H1 (cell line): ENCODE data around the gene CHD6. TPM values are rescaled to one million over a fixed set of nuclear protein-coding genes. Genes with fewer than 3 reads are reported as not detected.

Source experiments
- CTCF ChIA-PET: fragments of 300-600 bp; sonication (Branson Sonifier 250); formaldehyde crosslinking; loops from one replicate; lab custom pipeline; 2021; ENCODE audit not compliant: partially characterized antibody; lab: Charles Lee
- POLR2A ChIA-PET: fragments of 300-600 bp; sonication (Branson Sonifier 250); formaldehyde crosslinking; loops from one replicate; lab custom pipeline; 2021; ENCODE audit warnings: inconsistent platforms; ENCODE audit not compliant: partially characterized antibody; lab: Charles Lee
- DNase-seq, 2 experiments: peaks; one replicate each; pipeline versions ENCODE4 v3.0.0 to v3.0.0-alpha.2; 2010 to 2022; ENCODE audit warnings: low spot score in 2 of 2, low read depth in 1 of 2, mixed read lengths in 1 of 2
- FAIRE-seq: peaks from 2 replicates; lab custom pipeline; 2011; peaks lifted over from hg19 to GRCh38; lab: Jason Lieb, UNC
- H2AFZ ChIP-seq: 2 replicates; pipeline ENCODE4 v1.8.1; 2012; ENCODE audit warnings: low read length, inconsistent platforms
- H2AK5ac ChIP-seq: 2 replicates; pipeline ENCODE4 v1.6.1; 2013; ENCODE audit warnings: low read depth, low read length
- H2BK120ac ChIP-seq: replicated peaks from 2 replicates; pipeline ENCODE3; 2013; ENCODE audit warnings: low read depth, low read length, inconsistent platforms
- H2BK12ac ChIP-seq: 2 replicates; pipeline ENCODE4 v1.6.1; 2013; ENCODE audit warnings: low read depth, low read length
- H2BK15ac ChIP-seq: 2 replicates; pipeline ENCODE4 v1.6.1; 2013; ENCODE audit warnings: low read length
- H2BK20ac ChIP-seq: 2 replicates; pipeline ENCODE4 v1.6.1; 2013; ENCODE audit warnings: low read length
- H2BK5ac ChIP-seq: 2 replicates; pipeline ENCODE4 v1.6.1; 2013; ENCODE audit warnings: low read depth, low read length
- H3K14ac ChIP-seq: 2 replicates; pipeline ENCODE4 v1.6.1; 2013; ENCODE audit warnings: inconsistent platforms; ENCODE audit not compliant: insufficient read length
- H3K18ac ChIP-seq: 2 replicates; pipeline ENCODE4 v1.6.1; 2013; ENCODE audit warnings: low read length; ENCODE audit errors: extremely low read depth
- H3K23ac ChIP-seq: 2 replicates; pipeline ENCODE4 v1.6.1; 2013; ENCODE audit warnings: inconsistent platforms; ENCODE audit not compliant: insufficient read length
- H3K23me2 ChIP-seq: 2 replicates; pipeline ENCODE4 v1.6.1; 2013; ENCODE audit warnings: low read depth, low read length
- H3K27ac ChIP-seq: 2 replicates; pipeline ENCODE4 v1.6.1; 2011; ENCODE audit warnings: low read depth, low read length, inconsistent platforms
- H3K27me3 ChIP-seq, 4 experiments: replicated peaks in 1 of 4; 1 replicate in 1 of 4; 2 replicates in 3 of 4; pipeline versions ENCODE4 v1.6.1 to v1.8.1; 2011 to 2013; ENCODE audit warnings: low read length in 3 of 4, mild to moderate bottlenecking in 3 of 4, inconsistent platforms in 2 of 4, mixed read lengths in 2 of 4, moderate library complexity in 1 of 4; ENCODE audit not compliant: control insufficient read depth in 3 of 4, insufficient read depth in 3 of 4; ENCODE audit errors: extremely low read depth in 1 of 4
- H3K36me3 ChIP-seq, 4 experiments: 2 replicates each; pipeline versions ENCODE4 v1.6.1 to v1.8.1; 2011 to 2013; ENCODE audit warnings: mild to moderate bottlenecking in 4 of 4, low read length in 3 of 4, moderate library complexity in 2 of 4, control low read depth in 1 of 4, inconsistent platforms in 1 of 4; ENCODE audit not compliant: insufficient read depth in 4 of 4, control insufficient read depth in 2 of 4
- H3K4ac ChIP-seq: replicated peaks from 2 replicates; pipeline ENCODE3; 2013; ENCODE audit warnings: low read length, low read depth, mixed read lengths, inconsistent platforms; ENCODE audit not compliant: insufficient read length
- H3K4me1 ChIP-seq, 4 experiments: replicated peaks in 1 of 4; 1 replicate in 1 of 4; 2 replicates in 3 of 4; pipeline versions ENCODE4 v1.6.1 to v1.8.1; 2011 to 2013; ENCODE audit warnings: low read length in 3 of 4, inconsistent platforms in 2 of 4, mixed read lengths in 1 of 4; ENCODE audit not compliant: insufficient read depth in 4 of 4, control insufficient read depth in 3 of 4
- H3K4me2 ChIP-seq, 2 experiments: 2 replicates each; pipeline versions ENCODE4 v1.6.1 to v1.8.1; 2011 to 2013; ENCODE audit warnings: low read depth in 2 of 2, low read length in 2 of 2, control low read depth in 1 of 2, inconsistent platforms in 1 of 2, mild to moderate bottlenecking in 1 of 2; ENCODE audit not compliant: insufficient read depth in 1 of 2
- H3K4me3 ChIP-seq, 4 experiments: fragments of 200-600, 300-600 bp in 1 of 4; sonication (generic), shearing (Covaris generic), sonication (Bioruptor Twin) in 1 of 4; 2 replicates each; pipeline versions ENCODE4 v1.5.1 to v1.8.1; 2011 to 2016; ENCODE audit warnings: low read length in 4 of 4, low read depth in 3 of 4, control low read depth in 2 of 4, inconsistent platforms in 2 of 4, mild to moderate bottlenecking in 2 of 4, mixed read lengths in 1 of 4, moderate library complexity in 1 of 4; ENCODE audit not compliant: insufficient read depth in 2 of 4; ENCODE audit errors: extremely low read depth in 1 of 4
- H3K56ac ChIP-seq: replicated peaks from 2 replicates; pipeline ENCODE3; 2013; ENCODE audit warnings: low read depth, mild to moderate bottlenecking, mixed read lengths, low read length, inconsistent platforms; ENCODE audit not compliant: insufficient read length
- H3K79me1 ChIP-seq: 2 replicates; pipeline ENCODE4 v1.6.1; 2013; ENCODE audit warnings: low read depth, low read length, control low read depth
- H3K79me2 ChIP-seq, 2 experiments: 2 replicates each; pipeline versions ENCODE4 v1.6.1 to v1.8.1; 2012 to 2013; ENCODE audit warnings: low read length in 2 of 2, mild to moderate bottlenecking in 2 of 2, inconsistent platforms in 1 of 2; ENCODE audit not compliant: insufficient read depth in 2 of 2, control insufficient read depth in 1 of 2
- H3K9ac ChIP-seq, 4 experiments: replicated peaks in 1 of 4; 1 replicate in 1 of 4; 2 replicates in 3 of 4; pipeline versions ENCODE4 v1.6.1 to v1.8.1; 2011 to 2013; ENCODE audit warnings: low read depth in 3 of 4, low read length in 3 of 4, control low read depth in 2 of 4, mild to moderate bottlenecking in 2 of 4, moderate library complexity in 2 of 4, inconsistent platforms in 1 of 4; ENCODE audit errors: extremely low read depth in 1 of 4
- H3K9me3 ChIP-seq, 2 experiments: 2 replicates each; pipeline versions ENCODE4 v1.6.1 to v1.8.1; 2012 to 2013; ENCODE audit warnings: mild to moderate bottlenecking in 2 of 2, moderate library complexity in 2 of 2, control low read depth in 1 of 2, inconsistent platforms in 1 of 2, low read depth in 1 of 2, low read length in 1 of 2, mixed read lengths in 1 of 2; ENCODE audit not compliant: insufficient read depth in 2 of 2
- H4K20me1 ChIP-seq, 2 experiments: replicated peaks in 1 of 2; 2 replicates each; pipeline versions ENCODE3 to v1.8.1; 2011 to 2013; ENCODE audit warnings: inconsistent platforms in 2 of 2, low read length in 2 of 2, mild to moderate bottlenecking in 1 of 2; ENCODE audit not compliant: insufficient read depth in 2 of 2, control insufficient read depth in 1 of 2
- H4K5ac ChIP-seq: 2 replicates; pipeline ENCODE4 v1.6.1; 2013; ENCODE audit warnings: low read length, low read depth, mixed read lengths, inconsistent platforms; ENCODE audit not compliant: insufficient read length
- H4K8ac ChIP-seq: 2 replicates; pipeline ENCODE4 v1.8.0; 2013; ENCODE audit warnings: mild to moderate bottlenecking, moderate library complexity, low read length, inconsistent platforms; ENCODE audit not compliant: insufficient read depth; ENCODE audit errors: extremely low read depth
- H4K91ac ChIP-seq: replicated peaks from 2 replicates; pipeline ENCODE3; 2013; ENCODE audit warnings: low read length, mixed read lengths, inconsistent platforms; ENCODE audit not compliant: insufficient read length
- CEBPB ChIP-seq: IDR thresholded peaks from 2 replicates; pipeline ENCODE4 v1.6.1; 2012; ENCODE audit warnings: low read depth, low read length
- HDAC6 ChIP-seq: IDR thresholded peaks from one replicate; pipeline ENCODE4 v1.7.1; 2012; ENCODE audit warnings: low read depth, mild to moderate bottlenecking, inconsistent platforms, low read length, moderate library complexity
- POLR2AphosphoS5 ChIP-seq: IDR thresholded peaks from 2 replicates; pipeline ENCODE4 v1.6.1; 2011; ENCODE audit warnings: low read depth, low read length
- RAD21 ChIP-seq, 2 experiments: IDR thresholded peaks in 1 of 2; conservative IDR thresholded peaks in 1 of 2; 2 replicates each; pipeline ENCODE4 v1.6.1; 2011; ENCODE audit warnings: low read depth in 2 of 2, low read length in 2 of 2, improper control_type of control experiment in 1 of 2, inconsistent platforms in 1 of 2, mild to moderate bottlenecking in 1 of 2, moderate library complexity in 1 of 2
- SAP30 ChIP-seq: fragments of 300-600 bp; sonication (generic); IDR thresholded peaks from 2 replicates; pipeline ENCODE4 v1.7.1; 2012; ENCODE audit warnings: low read length, moderate library complexity, mild to moderate bottlenecking, inconsistent platforms; ENCODE audit not compliant: insufficient read depth, insufficient replicate concordance
- SIX5 ChIP-seq: IDR thresholded peaks from 2 replicates; pipeline ENCODE4 v1.6.1; 2011; ENCODE audit warnings: mild to moderate bottlenecking, low read depth, low read length
- SP2 ChIP-seq: IDR thresholded peaks from 2 replicates; pipeline ENCODE4 v1.6.1; 2012; ENCODE audit warnings: mild to moderate bottlenecking, low read length, inconsistent platforms
- TBP ChIP-seq: IDR thresholded peaks from 2 replicates; pipeline ENCODE4 v1.6.1; 2011; ENCODE audit warnings: low read depth, low read length, improper control_type of control experiment
- ZNF274 ChIP-seq: IDR thresholded peaks from 2 replicates; pipeline ENCODE4 v1.7.0; 2012; ENCODE audit warnings: low read length, borderline replicate concordance; ENCODE audit errors: extremely low read depth
- WGBS, 2 experiments: shearing (Covaris generic) in 1 of 2; methylation state at CpG; one replicate each; pipeline versions ENCODE4 v1.1.6 to v1.1.7; 2013 to 2015; ENCODE audit warnings: low lambda C conversion rate in 2 of 2, mixed read lengths in 2 of 2, inconsistent platforms in 1 of 2, low coverage in 1 of 2, missing lambda C conversion rate in 1 of 2; ENCODE audit not compliant: insufficient replicate concordance in 2 of 2, insufficient coverage in 1 of 2, insufficient read length in 1 of 2; ENCODE audit errors: extremely low coverage in 1 of 2, missing lambda C conversion rate in 1 of 2; 5-methylcytosine and 5-hydroxymethylcytosine counted together
- polyA plus RNA-seq, 7 experiments: library from polyadenylated mRNA; depleted of rRNA in 3 of 7; stranded (reverse) in 5 of 7; unstranded in 2 of 7; fragments of >200 nt in 5 of 7; fragments of 200-250 nt in 2 of 7; gene quantifications; 1 replicate in 5 of 7; 2 replicates in 1 of 7; 4 replicates in 1 of 7; pipeline versions ENCODE4 v1.2.1 to v1.2.3, GENCODE V29; 2011 to 2013; ENCODE audit warnings: missing spikeins in 2 of 7, mixed read lengths in 2 of 7
- total RNA-seq: library from RNA; stranded (reverse); fragmentation: NEBNext Ultra II Directional; extraction: Animal tissue kit (Norgen Biotek cat#: 25700); gene quantifications from 2 replicates; pipeline ENCODE4 v1.2.1, GENCODE V29; 2021

Gene CHD6
- total and polyA plus RNA-seq, 2 of the 8 experiments (the other 6 are each of a cell fraction or from before 2014, with no cell fraction given) = 11.1 to 62.9 TPM

GRCh38 chr20:41447006-41447405, 171.2 kb downstream of the CHD6 start:
- H2AFZ ChIP-seq = no peak overlapping the region
- WGBS, 2 experiments = 95% methylated on average over 2 of the region's 2 CpGs; no CpG with 5 or more reads in 1 of the 2 experiments
- no peak for DNase-seq
- no peaks in the 10 kb centered on the region for H3K4me1 ChIP-seq
- no peak overlapping the region for H2AK5ac ChIP-seq
- H2BK12ac ChIP-seq = no peak overlapping the region
- H3K23me2 ChIP-seq = no peaks in the 10 kb centered on the region
- H3K14ac ChIP-seq = no peak overlapping the region
- no peak overlapping the region for H2BK5ac ChIP-seq
- no peaks in the 10 kb centered on the region for H3K27me3 ChIP-seq
- no peak overlapping the region for H3K23ac ChIP-seq
- H2BK20ac ChIP-seq = no peak overlapping the region
- H3K9ac ChIP-seq = no peak overlapping the region
- TF ChIP-seq RAD21 (IDR thresholded peaks at IDR 0.05 in 1 of 2, conservative IDR thresholded peaks at IDR 0.05 in 1 of 2; ENCODE audit: low read depth in 2 of 2, low read length in 2 of 2) (no peak), POLR2AphosphoS5 (no peak), SAP30 (no peak), SIX5 (no peak), HDAC6 (no peak), CEBPB (no peak), TBP (no peak), SP2 (no peak), ZNF274 (no peak)
- TF ChIP-seq, all 59 proteins: peak for 0
- Histone ChIP-seq H3K9me3 (no peaks in the 10 kb centered on the region), H4K8ac (no peak overlapping the region), H3K79me2 (no peaks in the 10 kb centered on the region), H3K18ac (no peak overlapping the region), H3K36me3 (peaks cover 25 to 85% (median 66%) of the 10 kb centered on the region in 4 experiments), H4K5ac (no peak overlapping the region), H3K56ac (no peak overlapping the region), H4K20me1 (peaks cover 0 to 6% of the 10 kb centered on the region in 2 experiments), H3K4me2 (no peak overlapping the region), H3K27ac (no peak overlapping the region), H3K79me1 (no peaks in the 10 kb centered on the region), H2BK15ac (no peak overlapping the region), H3K4ac (no peak overlapping the region), H4K91ac (no peak overlapping the region), H2BK120ac (no peak overlapping the region), H3K4me3 (no peak overlapping the region)
- ChIA-PET CTCF (no interaction called here), POLR2A (no interaction called here)
- no peak for FAIRE-seq
